ENCODE measurements around the gene IGF2.

IGF2 gene

DNA sequence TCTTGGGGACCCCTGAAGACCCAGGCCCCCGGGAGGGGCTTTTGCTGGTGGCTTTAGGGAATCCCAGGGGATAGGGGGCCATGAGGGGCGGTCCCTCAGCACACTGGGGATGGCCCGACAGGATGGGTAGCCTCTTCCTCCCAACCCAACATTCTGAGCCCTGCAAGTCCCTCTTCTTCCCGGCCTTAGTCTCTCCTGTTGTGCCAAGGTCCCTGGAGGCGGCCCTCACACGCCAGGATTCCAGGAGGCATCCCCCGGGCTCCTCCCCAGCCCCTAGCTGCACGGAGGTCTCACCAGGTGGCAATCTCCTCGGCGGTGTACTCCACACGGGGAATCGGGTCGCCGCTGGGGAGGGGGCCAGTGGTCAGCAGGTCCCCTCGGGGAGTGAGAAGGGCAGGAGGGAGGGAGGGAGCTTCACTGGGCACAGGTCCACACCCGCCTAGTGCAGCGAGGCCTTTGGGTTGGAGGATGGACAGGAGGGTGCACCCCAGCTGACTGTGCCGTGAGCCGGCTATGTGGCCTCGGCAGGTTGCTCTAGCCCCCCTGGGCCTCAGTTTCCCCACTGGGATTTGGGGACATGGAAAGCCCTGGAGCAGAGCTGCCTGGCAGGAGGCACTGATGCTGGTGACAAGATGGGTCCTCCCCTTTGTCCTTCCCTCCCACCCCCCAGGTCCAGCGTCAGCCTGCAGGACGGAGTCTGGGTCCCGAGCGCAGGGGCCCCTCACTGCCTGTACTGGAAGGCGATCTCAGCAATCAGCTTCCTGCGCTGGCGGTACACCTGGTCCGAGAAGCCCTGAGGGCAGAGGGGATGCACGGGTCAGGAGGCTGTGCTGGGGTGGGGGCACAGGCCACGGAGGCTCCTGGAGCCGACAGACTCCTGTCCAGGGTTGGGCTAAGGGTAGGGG lies 28.2 kb upstream of the IGF2 start:
- Histone ChIP-seq H2BK120ac (ENCODE audit: low read depth, low read length) (peak overlapping the region; percentile 89), H2AFZ (ENCODE audit: low read length) (no peak overlapping the region), H2BK5ac (ENCODE audit: low read length) (peak overlapping the region; percentile 82), H2BK12ac (ENCODE audit: low read length) (peak overlapping the region; percentile 84), H3K9ac (ENCODE audit: low read depth, low read length, poor library complexity) (no peak overlapping the region), H3K36me3 (replicated peaks in 1 of 2; ENCODE audit: control insufficient read depth in 2 of 2, insufficient read depth in 2 of 2, low read length in 2 of 2) (no peaks in the 10 kb centered on the region), H3K9me3 (replicated peaks in 1 of 2; ENCODE audit: control insufficient read depth in 2 of 2, insufficient read depth in 1 of 2, low read depth in 1 of 2, low read length in 2 of 2) (no peaks in the 10 kb centered on the region), H3K27ac (replicated peaks; ENCODE audit: low read length) (no peak overlapping the region), H3K27me3 (ENCODE audit: control insufficient read depth in 3 of 3, insufficient read depth in 3 of 3, low read depth in 1 of 3, low read length in 3 of 3) (peaks cover 0 to 8% (median 0%) of the 10 kb centered on the region in 3 experiments), H2BK15ac (ENCODE audit: low read length) (peak overlapping the region; percentile 14), H3K4me3 (ENCODE audit: low read length in 2 of 2) (no peak overlapping the region), H4K91ac (ENCODE audit: low read depth, low read length, poor library complexity) (peak overlapping the region; percentile 12), H3K23ac (ENCODE audit: low read depth, low read length, poor library complexity) (peak overlapping the region; percentile 73), H3K79me1 (ENCODE audit: low read depth, low read length) (peaks cover 3% of the 10 kb centered on the region), H3K4me1 (ENCODE audit: control insufficient read depth in 2 of 2, insufficient read depth in 1 of 2, low read depth in 1 of 2, low read length in 2 of 2) (peaks cover 0 to 12% of the 10 kb centered on the region in 2 donors), H3K18ac (ENCODE audit: low read length) (peak overlapping the region; percentile 90), H3K4me2 (ENCODE audit: insufficient read depth, low read length, poor library complexity, severe bottlenecking) (no peak overlapping the region), H4K8ac (ENCODE audit: low read depth, low read length) (no peak overlapping the region), H2AK5ac (ENCODE audit: low read depth, low read length) (peak overlapping the region; percentile 99), H3K14ac (ENCODE audit: low read length) (peak overlapping the region; percentile 71), H3K4ac (ENCODE audit: low read length) (peak overlapping the region; percentile 95)
- no peak for DNase-seq (ENCODE audit: low spot score)
- WGBS, 2 donors (ENCODE audit: extremely low coverage in 2 of 2, insufficient read length in 2 of 2, insufficient replicate concordance in 1 of 2), result no CpG with 5 or more reads among the region's 31 CpGs

DNA sequence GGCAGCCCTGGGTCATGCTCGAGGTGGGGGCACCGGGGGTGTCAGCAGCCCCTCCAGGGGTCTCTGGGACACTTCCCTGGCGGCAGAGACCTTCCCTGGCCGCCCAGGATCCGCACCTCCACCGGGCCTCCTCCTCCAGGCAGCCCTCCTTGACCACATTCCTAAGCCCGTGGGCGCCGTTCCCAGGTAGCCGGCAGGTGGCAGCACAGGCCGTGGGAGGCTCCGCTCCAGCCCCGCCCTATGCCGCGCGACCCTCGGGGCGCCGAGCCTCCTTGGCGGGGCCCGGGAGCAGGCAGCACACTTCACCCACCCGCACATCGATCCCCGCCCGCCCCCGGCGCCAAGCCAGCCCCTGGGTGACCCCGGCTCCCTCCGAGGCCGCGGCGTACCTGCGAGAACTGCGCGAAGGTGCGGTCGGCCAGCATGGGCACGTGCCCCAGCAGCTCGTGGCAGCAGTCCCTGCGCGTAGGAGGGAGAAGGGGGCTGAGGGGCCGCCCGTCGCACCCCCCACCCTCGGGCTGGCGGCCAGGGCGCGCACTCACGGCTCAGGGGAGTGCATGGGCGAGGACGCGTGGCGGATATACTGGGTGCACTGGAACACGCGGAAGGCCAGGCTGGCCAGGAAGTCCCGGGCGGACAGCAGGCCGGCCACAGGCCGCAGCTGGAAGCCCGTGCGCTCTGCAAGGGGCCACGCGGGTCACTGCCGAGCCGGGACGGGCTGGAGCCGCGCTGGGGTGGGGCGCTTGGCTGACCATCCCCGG lies 27.1 kb upstream of the IGF2 start:
- H3K4me3 ChIP-seq (ENCODE audit: low read length in 2 of 2), result no peak overlapping the region
- peak overlapping the region; percentile 60 for H3K23ac ChIP-seq (ENCODE audit: low read depth, low read length, poor library complexity)
- no peak overlapping the region for H2AFZ ChIP-seq (ENCODE audit: low read length)
- peak overlapping the region; percentile 97 for H4K8ac ChIP-seq (ENCODE audit: low read depth, low read length)
- H2BK5ac ChIP-seq (ENCODE audit: low read length), result no peak overlapping the region
- H4K91ac ChIP-seq (ENCODE audit: low read depth, low read length, poor library complexity), result no peak overlapping the region
- peaks cover 0 to 9% of the 10 kb centered on the region in 2 donors for H3K4me1 ChIP-seq (ENCODE audit: control insufficient read depth in 2 of 2, insufficient read depth in 1 of 2, low read depth in 1 of 2, low read length in 2 of 2)
- WGBS, 2 donors (ENCODE audit: extremely low coverage in 2 of 2, insufficient read length in 2 of 2, insufficient replicate concordance in 1 of 2), result no CpG with 5 or more reads among the region's 70 CpGs
- peaks cover 3% of the 10 kb centered on the region for H3K79me1 ChIP-seq (ENCODE audit: low read depth, low read length)
- H3K14ac ChIP-seq (ENCODE audit: low read length), result peak overlapping the region; percentile 99
- H3K27ac ChIP-seq (replicated peaks; ENCODE audit: low read length), result no peak overlapping the region
- peak overlapping the region; percentile 91 for H2BK120ac ChIP-seq (ENCODE audit: low read depth, low read length)
- H3K9me3 ChIP-seq (replicated peaks in 1 of 2; ENCODE audit: control insufficient read depth in 2 of 2, insufficient read depth in 1 of 2, low read depth in 1 of 2, low read length in 2 of 2), result no peaks in the 10 kb centered on the region
- H3K27me3 ChIP-seq (ENCODE audit: control insufficient read depth in 3 of 3, insufficient read depth in 3 of 3, low read depth in 1 of 3, low read length in 3 of 3), result peaks cover 0 to 8% (median 0%) of the 10 kb centered on the region in 3 experiments
- peak overlapping the region; percentile 90 for H3K18ac ChIP-seq (ENCODE audit: low read length)
- H2BK15ac ChIP-seq (ENCODE audit: low read length), result peak overlapping the region; percentile 100
- H3K4ac ChIP-seq (ENCODE audit: low read length), result peak overlapping the region; percentile 93
- no peak for DNase-seq (ENCODE audit: low spot score)
- H3K9ac ChIP-seq (ENCODE audit: low read depth, low read length, poor library complexity), result no peak overlapping the region
- no peak overlapping the region for H3K4me2 ChIP-seq (ENCODE audit: insufficient read depth, low read length, poor library complexity, severe bottlenecking)
- peak overlapping the region; percentile 100 for H2AK5ac ChIP-seq (ENCODE audit: low read depth, low read length)
- no peaks in the 10 kb centered on the region for H3K36me3 ChIP-seq (replicated peaks in 1 of 2; ENCODE audit: control insufficient read depth in 2 of 2, insufficient read depth in 2 of 2, low read length in 2 of 2)
- H2BK12ac ChIP-seq (ENCODE audit: low read length), result no peak overlapping the region

DNA sequence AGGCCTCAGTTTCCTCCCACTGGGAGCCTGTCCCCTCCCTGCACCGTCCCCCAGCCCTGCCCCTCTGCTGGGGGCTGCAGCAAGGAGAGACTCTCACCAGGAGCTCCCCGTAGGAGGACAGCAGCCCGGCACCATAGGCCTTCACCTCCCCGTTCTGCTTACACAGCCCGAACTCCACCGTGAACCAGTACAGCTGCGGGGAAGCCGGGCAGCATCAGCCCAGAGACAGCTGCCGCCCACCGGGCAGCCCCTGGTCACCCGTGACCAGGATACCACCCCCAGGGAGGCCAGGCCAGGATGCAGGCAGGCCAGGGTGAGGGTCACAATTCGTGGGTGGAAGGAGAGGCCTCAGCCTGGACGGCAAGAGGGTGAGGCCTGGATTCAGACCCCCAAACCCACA lies 26.4 kb upstream of the IGF2 start:
- DNase-seq (ENCODE audit: low spot score), result no peak
- no peak overlapping the region for H4K8ac ChIP-seq (ENCODE audit: low read depth, low read length)
- peak overlapping the region; percentile 85 for H2BK5ac ChIP-seq (ENCODE audit: low read length)
- H2BK120ac ChIP-seq (ENCODE audit: low read depth, low read length), result peak overlapping the region; percentile 91
- peak overlapping the region; percentile 100 for H2BK15ac ChIP-seq (ENCODE audit: low read length)
- WGBS, 2 donors (ENCODE audit: extremely low coverage in 2 of 2, insufficient read length in 2 of 2, insufficient replicate concordance in 1 of 2), result no CpG with 5 or more reads among the region's 13 CpGs
- H3K4ac ChIP-seq (ENCODE audit: low read length), result peak overlapping the region; percentile 99
- peaks cover 0 to 9% of the 10 kb centered on the region in 2 donors for H3K4me1 ChIP-seq (ENCODE audit: control insufficient read depth in 2 of 2, insufficient read depth in 1 of 2, low read depth in 1 of 2, low read length in 2 of 2)
- peak overlapping the region; percentile 60 for H3K23ac ChIP-seq (ENCODE audit: low read depth, low read length, poor library complexity)
- H3K27me3 ChIP-seq (ENCODE audit: control insufficient read depth in 3 of 3, insufficient read depth in 3 of 3, low read depth in 1 of 3, low read length in 3 of 3), result peaks cover 0 to 8% (median 0%) of the 10 kb centered on the region in 3 experiments
- H3K9me3 ChIP-seq (replicated peaks in 1 of 2; ENCODE audit: control insufficient read depth in 2 of 2, insufficient read depth in 1 of 2, low read depth in 1 of 2, low read length in 2 of 2), result no peaks in the 10 kb centered on the region
- H3K9ac ChIP-seq (ENCODE audit: low read depth, low read length, poor library complexity), result no peak overlapping the region
- H3K36me3 ChIP-seq (replicated peaks in 1 of 2; ENCODE audit: control insufficient read depth in 2 of 2, insufficient read depth in 2 of 2, low read length in 2 of 2), result no peaks in the 10 kb centered on the region
- no peak overlapping the region for H4K91ac ChIP-seq (ENCODE audit: low read depth, low read length, poor library complexity)
- H3K4me3 ChIP-seq (ENCODE audit: low read length in 2 of 2), result no peak overlapping the region
- H2AFZ ChIP-seq (ENCODE audit: low read length), result no peak overlapping the region
- H2BK12ac ChIP-seq (ENCODE audit: low read length), result peak overlapping the region; percentile 90
- H3K18ac ChIP-seq (ENCODE audit: low read length), result peak overlapping the region; percentile 24
- no peak overlapping the region for H3K4me2 ChIP-seq (ENCODE audit: insufficient read depth, low read length, poor library complexity, severe bottlenecking)
- no peak overlapping the region for H3K27ac ChIP-seq (replicated peaks; ENCODE audit: low read length)
- H3K79me1 ChIP-seq (ENCODE audit: low read depth, low read length), result peaks cover 3% of the 10 kb centered on the region
- peak overlapping the region; percentile 100 for H2AK5ac ChIP-seq (ENCODE audit: low read depth, low read length)
- H3K14ac ChIP-seq (ENCODE audit: low read length), result peak overlapping the region; percentile 98

All from neuronal stem cell (in vitro differentiated cells).